Trophoblast cell (in vitro differentiated cells and primary cell): ENCODE data around the gene TEX22.
"Not testable (repeated sequence)": the region's sequence is repeated elsewhere in the genome, so short reads cannot be mapped to it uniquely, and the experiment has no call there.

Experiments
- DNase-seq, 2 donors: peaks; one replicate each; pipeline ENCODE4 v3.0.0-alpha.2; 2016
- H2AFZ ChIP-seq: 2 replicates; pipeline ENCODE4 v1.6.1; 2013; ENCODE audit warnings: low read length, moderate library complexity, mild to moderate bottlenecking; ENCODE audit not compliant: insufficient read depth, poor library complexity
- H2AK5ac ChIP-seq: 2 replicates; pipeline ENCODE4 v1.6.1; 2013; ENCODE audit warnings: mild to moderate bottlenecking, low read length
- H2BK120ac ChIP-seq: 2 replicates; pipeline ENCODE4 v1.6.1; 2013; ENCODE audit warnings: low read length, mild to moderate bottlenecking, moderate library complexity; ENCODE audit not compliant: insufficient read depth, poor library complexity
- H2BK12ac ChIP-seq: 2 replicates; pipeline ENCODE4 v1.6.1; 2013; ENCODE audit warnings: mild to moderate bottlenecking, low read length, moderate library complexity
- H2BK5ac ChIP-seq: 2 replicates; pipeline ENCODE4 v1.6.1; 2013; ENCODE audit warnings: low read length, low read depth, moderate library complexity, mild to moderate bottlenecking; ENCODE audit not compliant: poor library complexity
- H3K14ac ChIP-seq: 2 replicates; pipeline ENCODE4 v1.6.1; 2013; ENCODE audit warnings: mild to moderate bottlenecking, low read length
- H3K18ac ChIP-seq: 2 replicates; pipeline ENCODE4 v1.6.1; 2013; ENCODE audit warnings: mild to moderate bottlenecking, low read length
- H3K23ac ChIP-seq: 2 replicates; pipeline ENCODE4 v1.6.1; 2013; ENCODE audit warnings: low read length
- H3K27ac ChIP-seq: 2 replicates; pipeline ENCODE4 v1.5.1; 2013; ENCODE audit warnings: low read depth, mild to moderate bottlenecking, inconsistent platforms, low read length, moderate library complexity
- H3K27me3 ChIP-seq: 2 replicates; pipeline ENCODE4 v1.6.1; 2013; ENCODE audit warnings: inconsistent platforms, mild to moderate bottlenecking, low read length, moderate library complexity; ENCODE audit not compliant: insufficient read depth
- H3K36me3 ChIP-seq, 2 experiments: 1 replicate in 1 of 2; 2 replicates in 1 of 2; pipeline ENCODE4 v1.6.1; 2013; ENCODE audit warnings: low read length in 2 of 2, mild to moderate bottlenecking in 2 of 2, moderate library complexity in 1 of 2; ENCODE audit not compliant: insufficient read depth in 2 of 2, control insufficient read depth in 1 of 2
- H3K4ac ChIP-seq: 2 replicates; pipeline ENCODE4 v1.6.1; 2013; ENCODE audit warnings: low read depth, mild to moderate bottlenecking, low read length, moderate library complexity
- H3K4me1 ChIP-seq, 2 experiments: 1 replicate in 1 of 2; 2 replicates in 1 of 2; pipeline ENCODE4 v1.6.1; 2013; ENCODE audit warnings: low read length in 2 of 2, mild to moderate bottlenecking in 2 of 2, moderate library complexity in 1 of 2; ENCODE audit not compliant: insufficient read depth in 2 of 2, control insufficient read depth in 1 of 2
- H3K4me2 ChIP-seq: 2 replicates; pipeline ENCODE4 v1.6.1; 2013; ENCODE audit warnings: inconsistent platforms, mild to moderate bottlenecking, low read length, moderate library complexity
- H3K4me3 ChIP-seq: 2 replicates; pipeline ENCODE4 v1.5.1; 2013; ENCODE audit warnings: mild to moderate bottlenecking, low read depth, low read length, inconsistent platforms
- H3K79me1 ChIP-seq: one replicate; pipeline ENCODE4 v1.6.1; 2013; ENCODE audit warnings: low read length
- H3K79me2 ChIP-seq: 2 replicates; pipeline ENCODE4 v1.6.1; 2013; ENCODE audit warnings: low read length, mild to moderate bottlenecking; ENCODE audit not compliant: control insufficient read depth, insufficient read depth, poor library complexity
- H3K9ac ChIP-seq: 2 replicates; pipeline ENCODE4 v1.6.1; 2013; ENCODE audit warnings: mild to moderate bottlenecking, low read length
- H3K9me3 ChIP-seq: 2 replicates; pipeline ENCODE4 v1.6.1; 2013; ENCODE audit warnings: low read depth, mild to moderate bottlenecking, control low read depth, inconsistent platforms, low read length; ENCODE audit not compliant: insufficient read depth
- H4K12ac ChIP-seq: 2 replicates; pipeline ENCODE4 v1.6.1; 2013; ENCODE audit warnings: low read depth, mild to moderate bottlenecking, low read length, moderate library complexity
- H4K8ac ChIP-seq: 2 replicates; pipeline ENCODE4 v1.6.1; 2013; ENCODE audit warnings: low read depth, mild to moderate bottlenecking, low read length, moderate library complexity
- H4K91ac ChIP-seq: one replicate; pipeline ENCODE4 v1.6.1; 2013; ENCODE audit warnings: low read depth, mild to moderate bottlenecking, low read length, moderate library complexity
- WGBS: extraction: QIAGEN DNeasy Blood & Tissue Kit; methylation state at CpG from one replicate; pipeline ENCODE4 v1.1.7; 2013; ENCODE audit warnings: missing lambda C conversion rate; ENCODE audit not compliant: insufficient read length, insufficient coverage; ENCODE audit errors: extremely low coverage; 5-methylcytosine and 5-hydroxymethylcytosine counted together

The TEX22 gene

DNA sequence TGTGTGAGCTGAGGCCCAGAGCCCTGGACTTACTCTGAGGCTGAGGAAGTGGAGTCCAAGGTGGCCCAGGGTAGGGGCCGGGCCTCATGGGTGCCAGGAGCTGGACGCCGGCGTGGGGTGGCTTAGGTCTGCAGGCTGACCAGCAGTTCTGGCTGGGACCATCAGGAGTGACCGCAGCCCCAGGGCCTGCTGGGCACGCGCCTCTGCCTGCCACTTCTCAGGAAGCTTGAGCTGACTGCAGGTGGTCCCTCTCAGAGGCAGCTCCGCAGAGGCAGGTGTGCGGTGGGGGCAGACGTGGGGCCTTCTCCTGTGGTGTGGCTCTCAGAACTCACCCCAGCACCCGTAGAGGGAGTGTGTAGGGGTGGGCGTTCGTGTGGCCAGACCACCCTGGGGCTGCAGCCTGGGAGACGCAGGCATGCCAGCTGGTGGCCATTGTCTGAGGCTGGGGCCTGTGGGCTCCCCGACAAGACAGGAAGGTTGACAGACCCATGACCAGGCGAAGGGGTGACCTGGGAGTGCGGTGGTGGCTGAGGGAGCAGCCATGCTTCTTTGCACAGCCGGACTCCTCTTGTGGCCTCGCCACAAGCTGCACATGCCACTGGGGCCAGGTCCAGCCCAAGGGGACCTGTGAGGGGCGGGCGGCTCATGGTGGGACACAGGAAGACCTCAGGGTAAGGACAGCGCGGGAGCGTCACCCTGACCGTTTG is 40.0 kb upstream of the TEX22 start:
- Histone ChIP-seq H3K79me2 (no peaks in the 10 kb centered on the region), H3K27me3 (no peaks in the 10 kb centered on the region)
- WGBS, result no CpG with 5 or more reads among the region's 25 CpGs

DNA sequence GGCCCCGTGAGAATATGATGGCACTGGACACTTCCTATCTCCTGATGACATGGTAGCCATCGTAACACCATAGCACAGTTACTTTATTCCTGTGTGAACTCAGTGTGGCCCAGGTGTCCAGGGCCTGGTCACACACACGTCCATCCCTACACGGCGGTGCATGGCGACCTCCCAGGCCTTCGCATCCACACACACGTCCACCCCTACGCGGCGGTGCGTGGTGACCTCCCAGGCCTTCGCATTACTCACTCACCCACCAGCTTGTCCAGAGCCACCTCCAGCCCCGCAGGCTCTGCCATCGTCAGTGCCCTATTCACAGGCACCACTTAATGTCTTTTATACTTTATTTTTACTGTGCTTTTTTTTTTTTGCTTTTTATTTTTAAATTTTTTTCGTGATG is 39.4 kb upstream of the TEX22 start:
- H3K23ac ChIP-seq, result no peak overlapping the region
- no CpG with 5 or more reads among the region's 16 CpGs for WGBS

More for the DNA sequence above, 40.0 kb upstream of the TEX22 start:
- H3K4me2 ChIP-seq, result no peak overlapping the region
- no peak overlapping the region for H3K9ac ChIP-seq
- no peak overlapping the region for H3K23ac ChIP-seq
- H3K36me3 ChIP-seq, result peaks cover 19 to 24% of the 10 kb centered on the region in 2 experiments
- H2AK5ac ChIP-seq, result no peak overlapping the region
- no peak overlapping the region for H3K4me3 ChIP-seq
- H4K12ac ChIP-seq, result no peak overlapping the region
- no peak overlapping the region for H4K8ac ChIP-seq
- no peak overlapping the region for H3K18ac ChIP-seq
- no peak for DNase-seq
- H3K27ac ChIP-seq, result no peak overlapping the region
- no peak overlapping the region for H2BK12ac ChIP-seq
- H4K91ac ChIP-seq, result no peak overlapping the region
- H3K4me1 ChIP-seq, result no peaks in the 10 kb centered on the region
- H2BK5ac ChIP-seq, result no peak overlapping the region
- no peak overlapping the region for H3K14ac ChIP-seq
- H3K9me3 ChIP-seq, result no peaks in the 10 kb centered on the region
- no peaks in the 10 kb centered on the region for H3K79me1 ChIP-seq
- no peak overlapping the region for H2AFZ ChIP-seq
- H3K4ac ChIP-seq, result no peak overlapping the region
- no peak overlapping the region for H2BK120ac ChIP-seq

DNA sequence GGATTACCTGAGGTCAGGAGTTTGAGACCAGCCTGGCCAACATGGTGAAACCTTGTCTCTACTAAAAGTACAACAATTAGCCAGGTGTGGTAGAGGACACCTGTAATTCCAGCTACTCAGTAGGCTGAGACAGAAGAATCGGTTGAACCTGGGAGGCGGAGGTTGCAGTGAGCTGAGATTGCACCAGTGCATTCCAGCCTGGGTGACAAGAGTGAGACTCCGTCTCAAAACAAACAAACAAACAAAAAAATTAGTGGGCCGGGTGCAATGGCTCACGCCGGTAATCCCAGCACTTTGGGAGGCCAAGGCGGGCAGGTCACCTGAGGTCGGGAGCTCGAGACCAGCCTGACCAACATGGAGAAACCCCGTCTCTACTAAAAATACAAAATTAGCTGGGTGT is 36.9 kb upstream of the TEX22 start:
- H3K79me1 ChIP-seq, H4K91ac ChIP-seq, H3K14ac ChIP-seq, H4K8ac ChIP-seq, H3K4ac ChIP-seq, H3K4me3 ChIP-seq, H3K23ac ChIP-seq, H3K9me3 ChIP-seq, H3K18ac ChIP-seq, H2BK120ac ChIP-seq, H2BK12ac ChIP-seq, H2AFZ ChIP-seq, H3K9ac ChIP-seq, H3K4me2 ChIP-seq, H3K27ac ChIP-seq, H4K12ac ChIP-seq, H3K79me2 ChIP-seq, H3K27me3 ChIP-seq, H3K4me1 ChIP-seq, H2AK5ac ChIP-seq, H2BK5ac ChIP-seq: not testable (repeated sequence)
- no CpG with 5 or more reads among the region's 10 CpGs for WGBS
- peaks cover 3 to 11% of the 10 kb centered on the region in 2 experiments for H3K36me3 ChIP-seq
- DNase-seq, result peak; percentile 77 to 88

More for the DNA sequence above, 39.4 kb upstream of the TEX22 start:
- Histone ChIP-seq H3K4ac (no peak overlapping the region), H3K9ac (no peak overlapping the region), H4K91ac (no peak overlapping the region), H2AK5ac (no peak overlapping the region), H3K27me3 (no peaks in the 10 kb centered on the region), H2AFZ (no peak overlapping the region), H3K79me1 (no peaks in the 10 kb centered on the region), H4K12ac (no peak overlapping the region), H3K27ac (no peak overlapping the region), H3K9me3 (no peaks in the 10 kb centered on the region), H2BK12ac (no peak overlapping the region), H3K18ac (no peak overlapping the region), H3K14ac (no peak overlapping the region), H3K4me2 (no peak overlapping the region), H2BK5ac (no peak overlapping the region), H4K8ac (no peak overlapping the region), H3K4me1 (no peaks in the 10 kb centered on the region), H3K4me3 (no peak overlapping the region), H2BK120ac (no peak overlapping the region), H3K36me3 (peaks cover 19 to 24% of the 10 kb centered on the region in 2 experiments), H3K79me2 (no peaks in the 10 kb centered on the region)
- DNase-seq, result no peak

DNA sequence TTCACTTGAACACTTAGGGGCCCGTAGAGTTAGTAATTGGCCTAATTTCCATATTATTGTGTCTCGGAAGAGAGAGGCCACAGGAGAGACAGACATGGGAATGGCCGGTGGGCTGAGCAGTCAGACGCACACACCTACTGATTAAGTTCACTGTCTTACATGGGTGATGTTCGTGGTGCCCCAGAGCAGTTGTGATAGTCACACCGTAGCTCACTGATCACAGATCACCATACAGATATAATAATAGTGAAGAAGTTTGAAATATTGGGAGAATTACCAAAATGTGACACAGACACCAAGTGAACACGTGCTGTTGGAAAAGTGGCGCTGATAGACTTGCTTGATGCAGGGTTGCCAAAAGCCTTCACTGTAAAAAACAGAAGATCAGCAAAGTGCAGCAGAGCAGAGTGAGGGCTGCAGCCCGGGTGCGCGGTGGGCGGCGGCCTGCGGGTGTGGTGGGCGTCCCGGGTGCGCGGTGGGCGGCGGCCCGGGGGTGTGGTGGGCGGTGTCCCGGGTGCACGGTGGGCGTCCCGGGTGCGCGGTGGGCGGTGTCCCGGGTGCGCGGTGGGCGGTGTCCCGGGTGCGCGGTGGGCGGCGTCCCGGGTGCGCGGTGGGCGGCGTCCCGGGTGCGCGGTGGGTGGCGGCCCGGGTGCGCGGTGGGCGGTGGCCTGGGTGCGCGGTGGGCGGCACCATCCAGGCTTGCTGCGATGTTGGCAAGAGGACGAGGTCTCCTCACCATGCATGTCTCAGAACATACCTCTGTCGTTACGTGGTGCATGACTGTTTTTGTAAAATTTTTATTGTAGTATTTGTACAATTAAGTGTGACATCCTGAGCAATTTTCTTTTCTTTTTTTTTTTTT is 34.3 kb upstream of the TEX22 start:
- DNase-seq, result peak in 1 of 2 donors; percentile 59
- no peak overlapping the region for H4K12ac ChIP-seq
- H3K18ac ChIP-seq, result no peak overlapping the region
- no peak overlapping the region for H2AFZ ChIP-seq
- no peak overlapping the region for H3K4me3 ChIP-seq
- H3K79me2 ChIP-seq, result no peaks in the 10 kb centered on the region
- H3K4ac ChIP-seq, result no peak overlapping the region
- H3K23ac ChIP-seq, result no peak overlapping the region
- H2BK12ac ChIP-seq, result no peak overlapping the region
- no peak overlapping the region for H2BK5ac ChIP-seq
- no peak overlapping the region for H3K4me2 ChIP-seq
- H4K8ac ChIP-seq, result no peak overlapping the region
- H3K27ac ChIP-seq, result no peak overlapping the region
- no peaks in the 10 kb centered on the region for H3K79me1 ChIP-seq
- H3K14ac ChIP-seq, result no peak overlapping the region
- H2AK5ac ChIP-seq, result no peak overlapping the region
- H3K36me3 ChIP-seq, result peaks cover 17 to 21% of the 10 kb centered on the region in 2 experiments
- H3K9ac ChIP-seq, result no peak overlapping the region
- no peaks in the 10 kb centered on the region for H3K9me3 ChIP-seq
- no peaks in the 10 kb centered on the region for H3K4me1 ChIP-seq
- H2BK120ac ChIP-seq, result no peak overlapping the region
- H3K27me3 ChIP-seq, result no peaks in the 10 kb centered on the region
- H4K91ac ChIP-seq, result no peak overlapping the region
- WGBS, result no CpG with 5 or more reads among the region's 58 CpGs
